ENCODE results near the gene RARRES1. TPM values are rescaled to one million over a fixed set of nuclear protein-coding genes. Genes with fewer than 3 reads are reported as not detected.
A peak's percentile ranks its signal among the peaks of the same experiment; 100 is the strongest.

RARRES1 gene
- total and polyA plus RNA-seq, 3 experiments from 2014 or later, result not detected

DNA sequence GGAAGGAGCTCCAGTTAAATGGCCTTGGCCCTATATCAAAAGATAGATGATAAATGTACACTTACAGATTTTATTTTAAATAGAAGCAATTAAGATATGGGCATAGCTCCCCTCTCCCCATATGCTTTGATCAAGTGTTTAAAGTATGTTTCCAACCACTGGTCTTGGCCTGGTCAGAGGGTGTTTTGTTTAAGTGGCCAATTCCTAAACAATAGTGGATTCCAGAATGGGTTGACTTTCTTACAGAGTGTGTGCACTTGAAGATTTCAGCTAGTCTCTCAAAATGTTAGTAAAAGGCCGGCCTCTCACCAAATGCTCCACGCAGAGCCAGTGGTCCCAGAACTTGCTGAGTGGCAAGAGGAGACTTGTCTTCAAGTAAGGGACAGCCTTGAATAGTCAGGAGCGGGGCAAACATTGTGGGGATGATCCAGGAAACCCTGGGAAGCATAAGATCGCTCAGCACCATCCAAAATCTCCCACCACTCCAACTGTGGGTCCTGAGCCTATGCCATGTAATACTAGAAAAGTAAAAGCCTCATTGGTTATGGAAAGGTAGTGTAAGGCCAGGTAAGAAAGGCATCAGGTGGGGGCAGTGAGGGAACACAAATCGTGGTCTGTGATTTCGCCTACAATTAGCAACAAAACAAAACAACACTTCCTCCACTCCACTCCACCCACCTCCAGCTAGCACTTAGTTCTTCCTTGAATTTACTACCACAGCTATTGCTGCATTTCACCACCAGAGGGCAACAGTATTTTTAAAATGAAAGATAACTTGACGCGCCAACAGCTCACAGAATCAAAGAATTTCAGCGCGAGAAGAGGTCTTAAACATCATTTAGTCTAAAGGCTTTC is 4.8 kb downstream of the RARRES1 start:
- H3K4me1 ChIP-seq (ENCODE audit: insufficient read depth, low read length), result peaks cover 14% of the 10 kb centered on the region
- ChIA-PET CTCF (interaction anchor here (0.6 to 3.4 kb wide), 25 partner anchors 9 to 83 kb away, joined by 3 to 24 read pairs (median 5); partner anchors contain the start of genes GFM1 and MFSD1), POLR2A (interaction anchor here (0.9 to 1.0 kb wide), 2 partner anchors 14 to 83 kb away, joined by 3 read pairs; partner anchors contain the start of gene GFM1)
- peak in 4 of 5 donors; percentile 7 to 52 (median 36) for DNase-seq
- no peak overlapping the region for H3K27ac ChIP-seq (ENCODE audit: low read depth, low read length)
- peaks cover 3 to 5% of the 10 kb centered on the region in 2 donors for H3K27me3 Mint-ChIP-seq
- H3K27me3 ChIP-seq (ENCODE audit: insufficient read depth, low read length, poor library complexity, severe bottlenecking), result no peaks in the 10 kb centered on the region
- H3K4me3 Mint-ChIP-seq, result peak overlapping the region; percentile 1 to 73 (median 42)
- H3K36me3 Mint-ChIP-seq, result peaks cover 0 to 1% (median 0%) of the 10 kb centered on the region in 3 donors
- no peaks in the 10 kb centered on the region for H3K36me3 ChIP-seq (ENCODE audit: insufficient read depth, low read length)
- H3K9me3 Mint-ChIP-seq, result no peaks in the 10 kb centered on the region
- H3K27ac Mint-ChIP-seq, result peak overlapping the region in 6 of 8 donors; percentile 1 to 79 (median 59)
- peaks cover 21 to 34% (median 31%) of the 10 kb centered on the region in 3 donors for H3K4me1 Mint-ChIP-seq
- no peak overlapping the region for H3K4me3 ChIP-seq (ENCODE audit: low read length)
- H3K9me3 ChIP-seq (ENCODE audit: low read length), result no peaks in the 10 kb centered on the region

DNA sequence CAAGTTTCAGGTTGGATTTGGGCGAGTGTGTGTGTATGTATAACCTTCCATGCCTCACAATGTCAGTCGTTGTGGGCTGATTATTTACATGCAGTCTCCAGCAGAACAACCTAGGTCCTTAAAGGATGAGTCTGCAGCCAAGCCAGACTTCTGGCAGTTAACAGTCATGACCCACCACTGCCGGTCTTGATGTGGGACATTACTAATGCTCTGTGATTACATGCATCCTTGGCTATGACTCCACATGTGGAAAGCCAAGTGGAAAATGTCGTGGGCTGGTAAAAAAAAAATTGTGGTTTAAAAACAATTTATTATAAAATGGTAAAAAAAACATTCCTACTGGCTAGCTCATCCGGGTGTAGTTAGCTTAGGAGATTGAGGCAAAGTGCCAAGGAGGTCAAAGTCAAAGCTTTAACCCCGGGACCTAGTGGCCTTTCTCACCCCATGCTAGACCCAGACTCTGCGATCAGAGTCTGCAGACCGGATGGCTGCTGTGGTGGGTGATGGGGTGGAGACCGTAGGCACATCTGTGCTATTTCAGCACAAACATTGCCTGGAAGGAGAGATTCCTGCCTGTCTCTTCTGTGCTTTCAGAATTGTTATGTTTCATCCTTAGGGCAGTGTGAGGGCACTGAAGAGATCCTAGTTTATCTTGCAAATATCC is 6.8 kb downstream of the RARRES1 start:
- no peak for DNase-seq
- H3K4me1 ChIP-seq (ENCODE audit: insufficient read depth, low read length), result peaks cover 25% of the 10 kb centered on the region
- Mint-ChIP-seq H3K36me3 (peaks cover 0 to 3% (median 3%) of the 10 kb centered on the region in 3 donors), H3K27me3 (peaks cover 3% of the 10 kb centered on the region in 2 donors), H3K27ac (peak overlapping the region; percentile 37 to 91 (median 73)), H3K9me3 (no peaks in the 10 kb centered on the region), H3K4me3 (no peak overlapping the region), H3K4me1 (peaks cover 32 to 48% (median 41%) of the 10 kb centered on the region in 3 donors)
- ChIA-PET POLR2A (no interaction called here), CTCF (no interaction called here)
- H3K27me3 ChIP-seq (ENCODE audit: insufficient read depth, low read length, poor library complexity, severe bottlenecking), result no peaks in the 10 kb centered on the region
- H3K27ac ChIP-seq (ENCODE audit: low read depth, low read length), result no peak overlapping the region
- no peak overlapping the region for H3K4me3 ChIP-seq (ENCODE audit: low read length)
- H3K9me3 ChIP-seq (ENCODE audit: low read length), result no peaks in the 10 kb centered on the region
- no peaks in the 10 kb centered on the region for H3K36me3 ChIP-seq (ENCODE audit: insufficient read depth, low read length)

DNA sequence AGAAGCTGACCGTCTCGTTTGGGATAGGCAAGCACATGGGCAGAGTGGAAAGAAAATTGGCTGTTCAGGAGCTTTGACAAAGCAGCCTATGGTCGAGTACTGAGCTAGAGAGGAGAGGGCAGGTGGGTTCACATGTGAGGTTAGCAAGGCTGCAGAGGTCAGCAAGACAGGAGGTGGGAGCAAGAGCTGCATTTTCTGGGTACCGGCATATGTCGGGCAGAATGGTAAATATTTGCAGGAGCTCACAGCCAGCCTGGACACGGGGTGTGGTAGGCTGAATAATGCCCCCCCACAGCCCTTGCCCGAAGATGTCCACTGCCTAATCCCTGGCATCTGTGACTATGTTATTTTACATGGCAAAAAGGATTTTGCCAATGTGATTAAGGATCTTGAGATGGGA is 8.3 kb downstream of the RARRES1 start:
- no peak overlapping the region for H3K4me3 ChIP-seq (ENCODE audit: low read length)
- H3K9me3 ChIP-seq (ENCODE audit: low read length), result no peaks in the 10 kb centered on the region
- no peak for DNase-seq
- no peaks in the 10 kb centered on the region for H3K36me3 ChIP-seq (ENCODE audit: insufficient read depth, low read length)
- no peaks in the 10 kb centered on the region for H3K27me3 ChIP-seq (ENCODE audit: insufficient read depth, low read length, poor library complexity, severe bottlenecking)
- ChIA-PET CTCF (interaction anchor here (1.4 to 1.7 kb wide), 3 partner anchors 53 to 79 kb away, joined by 3 to 5 read pairs (median 4); partner anchors contain the start of gene MFSD1), POLR2A (no interaction called here)
- Mint-ChIP-seq H3K4me1 (peaks cover 33 to 59% (median 44%) of the 10 kb centered on the region in 3 donors), H3K27ac (peak overlapping the region in 6 of 8 donors; percentile 28 to 92 (median 88)), H3K4me3 (peak overlapping the region in 1 of 7 donors; percentile 47), H3K36me3 (peaks cover 0 to 5% (median 3%) of the 10 kb centered on the region in 3 donors), H3K27me3 (no peaks in the 10 kb centered on the region), H3K9me3 (no peaks in the 10 kb centered on the region)
- H3K4me1 ChIP-seq (ENCODE audit: insufficient read depth, low read length), result peaks cover 25% of the 10 kb centered on the region
- H3K27ac ChIP-seq (ENCODE audit: low read depth, low read length), result no peak overlapping the region

DNA sequence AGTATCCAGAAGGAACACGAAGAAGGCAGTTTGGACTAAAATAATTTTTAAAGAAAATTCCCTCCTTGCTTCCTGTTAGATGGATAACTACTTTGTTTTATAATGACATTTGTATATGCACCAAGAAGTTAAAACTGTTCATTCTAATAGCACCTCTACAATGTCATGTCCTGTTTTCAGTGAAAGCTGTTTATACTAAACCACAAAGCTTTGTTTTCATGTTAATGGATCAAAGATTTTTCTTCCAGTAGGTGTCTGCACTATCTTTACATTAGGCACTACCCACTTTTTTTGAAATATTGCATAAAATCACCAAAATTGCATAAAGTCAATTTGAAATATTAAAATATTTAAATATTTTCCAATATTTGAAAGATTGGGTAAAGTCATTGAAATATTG is 10.1 kb downstream of the RARRES1 start:
- Mint-ChIP-seq H3K9me3 (no peaks in the 10 kb centered on the region), H3K27ac (peak overlapping the region in 5 of 8 donors; percentile 17 to 71 (median 37)), H3K4me1 (peaks cover 29 to 46% (median 32%) of the 10 kb centered on the region in 3 donors), H3K27me3 (no peaks in the 10 kb centered on the region), H3K4me3 (no peak overlapping the region), H3K36me3 (peaks cover 0 to 7% (median 3%) of the 10 kb centered on the region in 3 donors)
- Histone ChIP-seq H3K9me3 (ENCODE audit: low read length) (no peaks in the 10 kb centered on the region), H3K27ac (ENCODE audit: low read depth, low read length) (no peak overlapping the region), H3K4me1 (ENCODE audit: insufficient read depth, low read length) (peaks cover 25% of the 10 kb centered on the region), H3K27me3 (ENCODE audit: insufficient read depth, low read length, poor library complexity, severe bottlenecking) (no peaks in the 10 kb centered on the region), H3K4me3 (ENCODE audit: low read length) (no peak overlapping the region), H3K36me3 (ENCODE audit: insufficient read depth, low read length) (no peaks in the 10 kb centered on the region)
- POLR2A ChIA-PET, result interaction anchor here (0.7 to 1.0 kb wide), 3 partner anchors 18 to 80 kb away, joined by 3 to 7 read pairs (median 5); partner anchors contain the start of gene MFSD1
- CTCF ChIA-PET, result interaction anchor here (1.7 kb wide), 1 partner anchor 81 kb away, joined by 5 read pairs; no protein-coding TSS in a partner anchor
- DNase-seq, result no peak

DNA sequence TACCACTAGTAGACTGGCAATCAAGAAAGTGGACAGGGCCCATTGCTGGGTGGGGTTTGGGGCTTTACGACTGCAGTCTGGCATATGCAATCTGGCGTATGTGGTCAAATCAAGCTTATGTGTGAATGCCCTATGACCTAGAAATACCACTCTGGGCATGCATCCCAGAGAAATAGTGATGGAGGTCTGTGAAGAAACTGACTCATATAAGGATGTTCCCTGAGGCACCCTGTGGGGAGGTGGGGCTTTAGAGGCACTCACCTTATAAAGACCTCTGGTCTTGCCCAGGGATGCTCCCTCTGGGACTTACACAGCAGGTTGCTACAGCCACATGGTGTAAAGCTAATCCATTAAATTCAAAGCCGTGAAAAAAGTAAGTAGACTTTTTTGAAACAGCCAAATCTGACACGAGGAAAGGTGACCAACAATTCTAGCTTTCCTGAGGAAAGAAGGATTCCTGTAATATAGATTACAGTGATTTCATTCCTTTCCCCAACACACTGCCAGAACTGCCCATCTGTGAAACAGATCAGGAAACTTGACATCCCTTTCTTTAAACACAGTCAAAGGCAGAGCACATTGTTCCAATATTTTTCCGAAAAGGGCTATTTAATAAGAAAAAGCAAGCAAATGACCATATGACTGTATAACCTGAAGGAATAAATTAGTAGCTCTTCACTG is 13.6 kb downstream of the RARRES1 start:
- H3K4me3 Mint-ChIP-seq, result no peak overlapping the region
- Histone ChIP-seq H3K9me3 (ENCODE audit: low read length) (no peaks in the 10 kb centered on the region), H3K4me3 (ENCODE audit: low read length) (no peak overlapping the region), H3K27me3 (ENCODE audit: insufficient read depth, low read length, poor library complexity, severe bottlenecking) (no peaks in the 10 kb centered on the region), H3K4me1 (ENCODE audit: insufficient read depth, low read length) (peaks cover 25% of the 10 kb centered on the region), H3K27ac (ENCODE audit: low read depth, low read length) (no peak overlapping the region), H3K36me3 (ENCODE audit: insufficient read depth, low read length) (no peaks in the 10 kb centered on the region)
- POLR2A ChIA-PET, result no interaction called here
- H3K36me3 Mint-ChIP-seq, result peaks cover 0 to 15% (median 9%) of the 10 kb centered on the region in 3 donors
- CTCF ChIA-PET, result interaction anchor here (2.7 kb wide), 1 partner anchor 9 kb away, joined by 19 read pairs; no protein-coding TSS in a partner anchor
- no peaks in the 10 kb centered on the region for H3K27me3 Mint-ChIP-seq
- no peaks in the 10 kb centered on the region for H3K9me3 Mint-ChIP-seq
- H3K4me1 Mint-ChIP-seq, result peaks cover 35 to 42% (median 38%) of the 10 kb centered on the region in 3 donors
- DNase-seq, result no peak
- H3K27ac Mint-ChIP-seq, result no peak overlapping the region

DNA sequence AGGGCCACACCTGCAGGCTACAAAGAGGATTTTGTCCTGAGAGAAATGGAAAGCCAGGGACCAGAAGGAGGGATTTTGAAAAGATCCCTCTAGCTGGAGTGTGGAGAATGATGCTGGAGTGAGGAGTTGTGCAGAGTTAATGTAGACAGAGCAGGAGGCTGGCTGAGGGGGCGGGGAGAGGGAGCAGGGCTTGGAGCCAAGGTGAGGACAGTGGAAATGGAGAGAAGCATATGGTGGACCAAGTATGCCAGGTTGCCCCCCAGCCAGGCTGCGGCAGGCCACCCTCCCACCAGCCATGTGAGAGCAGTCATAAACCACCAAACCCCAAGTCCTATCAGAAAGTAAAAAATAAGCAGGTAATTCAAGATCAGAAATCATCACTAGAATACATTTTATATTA is 14.7 kb downstream of the RARRES1 start:
- Histone ChIP-seq H3K27me3 (ENCODE audit: insufficient read depth, low read length, poor library complexity, severe bottlenecking) (no peaks in the 10 kb centered on the region), H3K9me3 (ENCODE audit: low read length) (no peaks in the 10 kb centered on the region), H3K4me3 (ENCODE audit: low read length) (no peak overlapping the region), H3K27ac (ENCODE audit: low read depth, low read length) (no peak overlapping the region), H3K4me1 (ENCODE audit: insufficient read depth, low read length) (peaks cover 16% of the 10 kb centered on the region), H3K36me3 (ENCODE audit: insufficient read depth, low read length) (no peaks in the 10 kb centered on the region)
- Mint-ChIP-seq H3K4me3 (no peak overlapping the region), H3K27me3 (no peaks in the 10 kb centered on the region), H3K27ac (peak overlapping the region in 2 of 8 donors; percentile 61 to 96), H3K4me1 (peaks cover 25 to 32% (median 31%) of the 10 kb centered on the region in 3 donors), H3K9me3 (no peaks in the 10 kb centered on the region), H3K36me3 (peaks cover 0 to 21% (median 9%) of the 10 kb centered on the region in 3 donors)
- POLR2A ChIA-PET, result no interaction called here
- no peak for DNase-seq
- CTCF ChIA-PET, result interaction anchor here (2.7 kb wide), 1 partner anchor 10 kb away, joined by 19 read pairs; no protein-coding TSS in a partner anchor

DNA sequence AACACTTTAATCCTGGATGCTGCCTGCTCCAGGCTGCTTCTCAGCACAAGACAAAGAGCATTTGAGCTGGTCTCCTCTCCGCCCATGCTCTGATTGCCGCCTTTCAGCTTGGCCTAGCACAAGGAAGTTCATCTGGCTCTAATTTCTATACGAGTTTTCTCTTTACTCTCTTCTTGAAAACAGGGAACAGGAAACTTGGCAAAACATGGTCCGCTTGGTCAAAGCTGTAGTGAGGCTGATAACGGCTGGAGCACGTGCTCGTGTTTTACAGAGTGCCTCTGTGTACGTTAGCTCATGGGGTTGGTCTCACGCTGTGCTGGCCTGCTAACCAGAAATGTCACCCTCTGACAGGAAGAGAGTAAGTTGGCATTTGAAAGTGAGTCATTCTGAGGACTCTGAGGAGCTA is 19.2 kb downstream of the RARRES1 start:
- Mint-ChIP-seq H3K27me3 (no peaks in the 10 kb centered on the region), H3K4me3 (no peak overlapping the region), H3K4me1 (peaks cover 0 to 15% (median 2%) of the 10 kb centered on the region in 3 donors), H3K27ac (peak overlapping the region in 2 of 8 donors; percentile 17 to 33), H3K36me3 (peaks cover 4 to 56% (median 22%) of the 10 kb centered on the region in 3 donors), H3K9me3 (no peaks in the 10 kb centered on the region)
- Histone ChIP-seq H3K4me3 (ENCODE audit: low read length) (no peak overlapping the region), H3K27ac (ENCODE audit: low read depth, low read length) (no peak overlapping the region), H3K36me3 (ENCODE audit: insufficient read depth, low read length) (peaks cover 9% of the 10 kb centered on the region), H3K9me3 (ENCODE audit: low read length) (no peaks in the 10 kb centered on the region), H3K27me3 (ENCODE audit: insufficient read depth, low read length, poor library complexity, severe bottlenecking) (no peaks in the 10 kb centered on the region), H3K4me1 (ENCODE audit: insufficient read depth, low read length) (no peaks in the 10 kb centered on the region)
- DNase-seq, result no peak
- ChIA-PET POLR2A (no interaction called here), CTCF (interaction anchor here (1.2 kb wide), 1 partner anchor 15 kb away, joined by 5 read pairs; no protein-coding TSS in a partner anchor)

Measured in CD8-positive, alpha-beta memory T cell (primary cell).